ENCODE results near the gene TMIGD3.

The TMIGD3 gene

DNA sequence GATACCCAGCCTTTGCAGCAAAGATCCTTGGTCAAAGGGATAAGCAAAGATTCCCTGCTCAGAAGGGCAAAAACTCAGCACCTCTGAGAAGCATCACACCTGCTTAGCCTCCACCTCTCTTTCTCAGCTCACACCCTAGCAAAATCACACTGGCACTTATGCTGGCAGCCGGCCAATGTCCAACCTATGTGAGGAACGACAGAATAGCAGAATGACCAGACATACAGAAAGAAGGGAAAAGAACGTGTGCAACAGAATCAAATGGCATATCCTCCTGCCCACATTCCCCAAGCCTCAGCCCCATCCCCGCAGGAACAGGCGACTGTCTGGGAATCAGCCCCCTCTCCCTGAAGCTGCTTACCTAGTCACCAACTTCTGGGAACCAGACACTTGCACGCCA is 664 bp upstream of the TMIGD3 start:
- H3K27me3 ChIP-seq (ENCODE audit: insufficient read depth, low read length, poor library complexity) = no peaks in the 10 kb centered on the region
- H2AFZ ChIP-seq (ENCODE audit: low read depth, low read length) = peak overlapping the region; percentile 53
- H3K4me3 ChIP-seq (ENCODE audit: low read depth in 1 of 2, low read length in 2 of 2) = no peak overlapping the region
- no peak overlapping the region for H3K9ac ChIP-seq (ENCODE audit: low read depth, low read length)
- TF ChIP-seq, protein P1, sequence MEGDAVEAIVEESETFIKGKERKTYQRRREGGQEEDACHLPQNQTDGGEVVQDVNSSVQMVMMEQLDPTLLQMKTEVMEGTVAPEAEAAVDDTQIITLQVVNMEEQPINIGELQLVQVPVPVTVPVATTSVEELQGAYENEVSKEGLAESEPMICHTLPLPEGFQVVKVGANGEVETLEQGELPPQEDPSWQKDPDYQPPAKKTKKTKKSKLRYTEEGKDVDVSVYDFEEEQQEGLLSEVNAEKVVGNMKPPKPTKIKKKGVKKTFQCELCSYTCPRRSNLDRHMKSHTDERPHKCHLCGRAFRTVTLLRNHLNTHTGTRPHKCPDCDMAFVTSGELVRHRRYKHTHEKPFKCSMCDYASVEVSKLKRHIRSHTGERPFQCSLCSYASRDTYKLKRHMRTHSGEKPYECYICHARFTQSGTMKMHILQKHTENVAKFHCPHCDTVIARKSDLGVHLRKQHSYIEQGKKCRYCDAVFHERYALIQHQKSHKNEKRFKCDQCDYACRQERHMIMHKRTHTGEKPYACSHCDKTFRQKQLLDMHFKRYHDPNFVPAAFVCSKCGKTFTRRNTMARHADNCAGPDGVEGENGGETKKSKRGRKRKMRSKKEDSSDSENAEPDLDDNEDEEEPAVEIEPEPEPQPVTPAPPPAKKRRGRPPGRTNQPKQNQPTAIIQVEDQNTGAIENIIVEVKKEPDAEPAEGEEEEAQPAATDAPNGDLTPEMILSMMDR (IDR thresholded peaks at IDR 0.05; ENCODE audit: borderline replicate concordance, extremely low read depth, low read length, poor library complexity, severe bottlenecking) = no peak
- no peak for TF ChIP-seq EZH2 (IDR thresholded peaks at IDR 0.05; ENCODE audit: borderline replicate concordance, low read depth, low read length, severe bottlenecking)
- H3K4me1 ChIP-seq (ENCODE audit: insufficient read depth, low read length) = peaks cover 38% of the 10 kb centered on the region
- no peaks in the 10 kb centered on the region for H3K9me3 ChIP-seq (ENCODE audit: insufficient read depth, low read length, severe bottlenecking)
- no peak overlapping the region for H3K4me2 ChIP-seq (ENCODE audit: insufficient read depth, low read length)
- ATAC-seq (ENCODE audit: insufficient read depth, low read depth) = no peak
- H3K27ac ChIP-seq (ENCODE audit: low read length) = peak overlapping the region; percentile 47
- no peaks in the 10 kb centered on the region for H3K79me2 ChIP-seq (ENCODE audit: insufficient read depth, low read length)
- no peaks in the 10 kb centered on the region for H4K20me1 ChIP-seq (ENCODE audit: insufficient read depth, low read length)
- H3K36me3 ChIP-seq (ENCODE audit: insufficient read depth, low read length) = no peaks in the 10 kb centered on the region
- DNase-seq = no peak

DNA sequence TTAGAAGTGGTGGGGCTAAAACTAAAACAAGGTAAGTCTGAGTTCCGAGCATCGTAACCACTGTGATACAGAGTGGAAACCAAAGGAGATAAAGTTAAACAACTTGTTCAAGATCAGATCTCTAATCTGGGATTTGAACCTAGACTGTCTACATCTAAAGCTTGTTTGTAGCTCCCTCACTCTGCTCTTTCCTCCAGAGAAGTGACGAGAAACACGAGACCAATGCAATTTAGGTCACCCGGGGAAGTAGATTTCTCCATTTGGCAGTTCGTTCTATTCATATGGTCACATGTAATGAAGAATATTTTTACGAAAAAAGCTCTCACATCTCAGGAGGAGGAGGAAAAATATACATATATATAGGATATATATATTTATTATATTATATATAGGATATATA is 1.8 kb downstream of the TMIGD3 start:
- Histone ChIP-seq H3K36me3 (ENCODE audit: insufficient read depth, low read length) (no peaks in the 10 kb centered on the region), H2AFZ (ENCODE audit: low read depth, low read length) (no peak overlapping the region), H3K4me2 (ENCODE audit: insufficient read depth, low read length) (no peak overlapping the region), H3K79me2 (ENCODE audit: insufficient read depth, low read length) (no peaks in the 10 kb centered on the region), H3K4me3 (ENCODE audit: low read depth in 1 of 2, low read length in 2 of 2) (no peak overlapping the region), H3K4me1 (ENCODE audit: insufficient read depth, low read length) (peaks cover 18% of the 10 kb centered on the region), H3K9me3 (ENCODE audit: insufficient read depth, low read length, severe bottlenecking) (no peaks in the 10 kb centered on the region), H3K27me3 (ENCODE audit: insufficient read depth, low read length, poor library complexity) (no peaks in the 10 kb centered on the region), H3K9ac (ENCODE audit: low read depth, low read length) (no peak overlapping the region), H3K27ac (ENCODE audit: low read length) (no peak overlapping the region), H4K20me1 (ENCODE audit: insufficient read depth, low read length) (no peaks in the 10 kb centered on the region)
- TF ChIP-seq, protein P1 (IDR thresholded peaks at IDR 0.05; ENCODE audit: borderline replicate concordance, extremely low read depth, low read length, poor library complexity, severe bottlenecking) = no peak
- TF ChIP-seq EZH2 (IDR thresholded peaks at IDR 0.05; ENCODE audit: borderline replicate concordance, low read depth, low read length, severe bottlenecking) = no peak
- DNase-seq (no peak), ATAC-seq (ENCODE audit: insufficient read depth, low read depth) (no peak)

DNA sequence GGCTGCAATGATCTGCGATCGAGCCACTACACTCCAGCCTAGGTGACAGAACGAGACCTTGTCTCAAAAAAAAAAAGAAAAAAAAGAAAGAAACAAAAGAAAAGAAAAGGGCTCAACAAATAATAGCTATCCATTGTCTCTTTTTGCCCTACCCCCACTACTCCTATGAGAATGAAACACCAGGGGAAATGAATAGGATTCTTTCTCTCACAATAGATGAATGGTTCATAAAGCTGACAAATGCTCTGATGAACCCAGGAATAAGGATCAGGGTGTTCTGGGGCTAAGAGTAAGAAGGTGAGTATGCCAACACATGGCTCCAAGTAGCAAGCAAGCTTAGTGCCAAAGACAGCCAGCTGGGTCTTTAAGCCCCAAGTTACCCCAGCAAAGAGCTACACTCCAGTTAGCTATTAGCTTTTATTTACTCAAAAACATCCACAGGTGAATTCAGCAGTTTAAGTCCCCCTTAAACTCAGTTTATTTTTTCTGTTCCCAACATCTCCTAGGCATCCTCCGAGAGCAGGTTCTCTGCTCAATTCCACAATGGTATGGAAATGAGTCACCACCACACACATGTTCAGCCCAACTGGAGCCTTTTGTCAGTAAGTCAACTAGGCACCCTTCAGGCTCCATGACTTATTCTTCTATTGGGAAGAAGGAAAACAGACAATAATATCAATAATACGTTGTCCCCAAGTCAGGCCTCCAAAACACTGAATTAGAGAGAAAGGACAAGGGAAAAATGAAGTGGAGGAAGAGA is 4.2 kb downstream of the TMIGD3 start:
- no peak overlapping the region for H3K27ac ChIP-seq (ENCODE audit: low read length)
- H4K20me1 ChIP-seq (ENCODE audit: insufficient read depth, low read length) = no peaks in the 10 kb centered on the region
- no peaks in the 10 kb centered on the region for H3K36me3 ChIP-seq (ENCODE audit: insufficient read depth, low read length)
- no peaks in the 10 kb centered on the region for H3K79me2 ChIP-seq (ENCODE audit: insufficient read depth, low read length)
- no peak for TF ChIP-seq EZH2 (IDR thresholded peaks at IDR 0.05; ENCODE audit: borderline replicate concordance, low read depth, low read length, severe bottlenecking)
- TF ChIP-seq, protein P1 (IDR thresholded peaks at IDR 0.05; ENCODE audit: borderline replicate concordance, extremely low read depth, low read length, poor library complexity, severe bottlenecking) = no peak
- H3K9ac ChIP-seq (ENCODE audit: low read depth, low read length) = no peak overlapping the region
- no peak overlapping the region for H2AFZ ChIP-seq (ENCODE audit: low read depth, low read length)
- no peak overlapping the region for H3K4me2 ChIP-seq (ENCODE audit: insufficient read depth, low read length)
- no peaks in the 10 kb centered on the region for H3K9me3 ChIP-seq (ENCODE audit: insufficient read depth, low read length, severe bottlenecking)
- peaks cover 16% of the 10 kb centered on the region for H3K4me1 ChIP-seq (ENCODE audit: insufficient read depth, low read length)
- H3K27me3 ChIP-seq (ENCODE audit: insufficient read depth, low read length, poor library complexity) = no peaks in the 10 kb centered on the region
- H3K4me3 ChIP-seq (ENCODE audit: low read depth in 1 of 2, low read length in 2 of 2) = no peak overlapping the region
- DNase-seq (no peak), ATAC-seq (ENCODE audit: insufficient read depth, low read depth) (no peak)

All from DND-41 (cell line).